NCI-H510A (cell line): Measurements from ENCODE around the gene RGS8.

Source experiments
- DNase-seq: peaks from one replicate; lab custom pipeline; 2025; lab: John Stamatoyannopoulos, UW

Gene RGS8

DNA sequence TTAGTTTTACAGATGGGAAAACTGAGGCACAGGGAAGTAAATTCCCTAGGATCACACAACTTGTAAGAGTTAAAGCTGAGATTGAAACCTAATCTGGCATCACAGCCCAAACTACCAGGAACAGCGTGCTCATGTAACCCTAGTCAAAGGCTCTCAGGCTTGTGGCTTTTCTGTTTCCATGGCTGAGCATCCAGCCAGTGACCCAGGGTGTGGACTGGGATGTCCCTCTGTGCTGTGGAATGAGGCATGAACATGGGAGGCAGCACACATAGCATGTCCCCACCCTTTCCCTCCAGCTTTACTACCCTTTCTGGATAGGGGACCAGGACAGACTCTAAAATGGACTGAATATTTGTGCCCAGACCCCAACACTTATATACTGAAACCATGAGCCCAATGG lies 45.1 kb downstream of the RGS8 start:
- DNase-seq, result no peak

DNA sequence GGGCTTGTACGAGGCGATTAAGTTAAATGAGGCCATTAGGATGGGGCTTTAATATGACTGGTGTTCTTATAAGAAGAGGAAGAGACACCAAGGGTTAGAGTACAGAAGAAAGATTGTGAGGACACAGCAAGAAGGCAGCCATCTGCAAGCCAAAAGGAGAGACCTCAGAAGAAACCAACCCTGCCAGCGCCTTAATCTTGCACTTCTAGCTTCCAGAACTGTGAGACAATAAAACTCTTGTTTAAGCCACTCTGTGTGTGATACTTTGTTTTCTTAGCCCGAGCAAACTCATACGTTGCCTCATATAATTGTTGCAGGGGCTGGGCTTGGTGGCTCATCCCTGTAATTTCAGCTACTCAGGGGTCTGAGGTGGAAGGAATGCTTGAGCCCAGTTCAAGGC lies 46.6 kb downstream of the RGS8 start:
- DNase-seq, result no peak

DNA sequence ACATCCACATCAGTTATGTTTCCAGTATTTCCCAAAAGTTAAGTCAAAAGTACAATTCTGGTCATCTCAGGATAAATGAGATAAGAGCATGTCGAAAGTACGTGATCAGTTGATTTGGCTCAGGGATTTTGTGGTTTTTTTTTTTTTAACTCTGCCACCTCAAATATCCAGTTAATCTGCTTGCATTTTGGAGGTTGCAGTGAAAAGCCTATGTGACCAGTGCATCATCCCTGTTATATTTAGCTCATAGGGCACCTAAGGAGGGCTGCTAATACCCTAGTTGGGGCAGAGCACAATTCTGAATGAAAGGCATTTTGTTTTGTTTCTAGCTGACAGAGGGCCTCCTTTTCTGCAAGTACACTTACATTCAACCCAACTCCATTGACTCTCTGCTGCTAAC lies 48.5 kb downstream of the RGS8 start:
- DNase-seq, result no peak
